ENCODE data around the gene PSMF1.

DNA sequence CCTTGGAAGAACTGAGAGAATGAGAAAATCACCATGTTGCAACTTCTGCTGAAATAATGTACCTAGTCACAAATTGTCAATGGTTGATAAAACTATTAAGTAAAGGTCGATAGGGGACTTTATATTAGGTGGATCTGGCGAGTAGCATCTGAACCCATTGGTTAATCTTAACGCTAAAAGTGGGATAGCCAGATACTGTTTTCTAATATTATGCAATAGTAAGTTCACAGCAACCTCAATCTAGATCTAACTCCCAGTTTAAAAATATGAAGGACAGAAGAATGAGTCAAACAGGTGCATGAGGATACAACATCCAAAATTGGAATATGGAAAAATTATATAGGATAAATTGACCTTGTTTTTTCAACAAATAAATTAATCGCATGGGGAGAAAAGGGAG is 18.8 kb downstream of the PSMF1 start:
- TF ChIP-seq, protein P1, sequence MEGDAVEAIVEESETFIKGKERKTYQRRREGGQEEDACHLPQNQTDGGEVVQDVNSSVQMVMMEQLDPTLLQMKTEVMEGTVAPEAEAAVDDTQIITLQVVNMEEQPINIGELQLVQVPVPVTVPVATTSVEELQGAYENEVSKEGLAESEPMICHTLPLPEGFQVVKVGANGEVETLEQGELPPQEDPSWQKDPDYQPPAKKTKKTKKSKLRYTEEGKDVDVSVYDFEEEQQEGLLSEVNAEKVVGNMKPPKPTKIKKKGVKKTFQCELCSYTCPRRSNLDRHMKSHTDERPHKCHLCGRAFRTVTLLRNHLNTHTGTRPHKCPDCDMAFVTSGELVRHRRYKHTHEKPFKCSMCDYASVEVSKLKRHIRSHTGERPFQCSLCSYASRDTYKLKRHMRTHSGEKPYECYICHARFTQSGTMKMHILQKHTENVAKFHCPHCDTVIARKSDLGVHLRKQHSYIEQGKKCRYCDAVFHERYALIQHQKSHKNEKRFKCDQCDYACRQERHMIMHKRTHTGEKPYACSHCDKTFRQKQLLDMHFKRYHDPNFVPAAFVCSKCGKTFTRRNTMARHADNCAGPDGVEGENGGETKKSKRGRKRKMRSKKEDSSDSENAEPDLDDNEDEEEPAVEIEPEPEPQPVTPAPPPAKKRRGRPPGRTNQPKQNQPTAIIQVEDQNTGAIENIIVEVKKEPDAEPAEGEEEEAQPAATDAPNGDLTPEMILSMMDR (conservative IDR thresholded peaks at IDR 0.05 in 1 of 2, IDR thresholded peaks at IDR 0.05 in 1 of 2; ENCODE audit: low read depth in 1 of 2, low read length in 2 of 2) = no peak
- no peak for TF ChIP-seq EZH2 (IDR thresholded peaks at IDR 0.05; ENCODE audit: low read length, missing control alignments)

All from fibroblast of lung (primary cell).